ENCODE results near the gene FAM156B. TPM values are rescaled to one million over a fixed set of nuclear protein-coding genes. Genes with fewer than 3 reads are reported as not detected.
A peak's percentile ranks its signal among the peaks of the same experiment; 100 is the strongest.
"Not testable (repeated sequence)": the region's sequence is repeated elsewhere in the genome, so short reads cannot be mapped to it uniquely, and the experiment has no call there.

The FAM156B gene
- total and polyA plus RNA-seq, 2 of the 4 experiments (the other 2 are of a cell fraction) = 17.9 to 52.4 TPM

DNA sequence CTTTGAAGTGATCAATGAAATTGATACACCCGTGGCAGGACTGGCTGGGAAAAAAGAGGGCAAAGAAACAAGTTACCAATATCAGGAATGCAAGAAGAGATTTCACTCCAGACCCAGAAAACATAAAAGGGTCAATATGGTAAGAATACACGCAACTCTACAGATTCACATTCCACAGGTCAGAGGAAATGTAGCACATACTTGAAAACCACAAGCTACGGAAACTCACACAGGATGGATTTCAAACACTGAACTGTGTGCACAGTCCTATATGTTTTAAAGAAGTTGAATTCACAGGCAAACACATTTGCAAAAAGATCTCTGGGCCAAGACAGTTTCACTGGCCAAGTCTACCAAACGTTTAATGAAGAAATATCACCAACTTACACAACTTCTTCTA is 52.2 kb downstream of the FAM156B start:
- BruUV-seq (replicated peaks); POLR2A ChIA-PET (ENCODE audit: unreplicated experiment); H3K4ac ChIP-seq (ENCODE audit: low read depth, low read length); H4K5ac ChIP-seq (ENCODE audit: low read depth, low read length); H2AK5ac ChIP-seq (ENCODE audit: low read depth, low read length); H3K4me2 ChIP-seq (ENCODE audit: low read depth, low read length); H4K20me1 ChIP-seq (ENCODE audit: insufficient read depth, low read length); H3K79me1 ChIP-seq (ENCODE audit: low read depth in 1 of 2, low read length in 2 of 2); H2BK20ac ChIP-seq (ENCODE audit: low read depth, low read length); H3K9me1 ChIP-seq (ENCODE audit: insufficient read depth, low read length); H3K36me3 ChIP-seq (ENCODE audit: control insufficient read depth, insufficient read depth, low read length); H2AFZ ChIP-seq (replicated peaks; ENCODE audit: low read length, poor library complexity); H3K4me3 ChIP-seq (ENCODE audit: insufficient read depth, low read depth, low read length); dilution Hi-C loops (cut with HindIII; ENCODE audit: low sequenced_read_pairs, unreplicated experiment); H3K56ac ChIP-seq (ENCODE audit: extremely low read depth, insufficient read depth, low read length); H4K91ac ChIP-seq (ENCODE audit: insufficient read depth, low read depth, low read length); H3K18ac ChIP-seq (ENCODE audit: low read depth, low read length); H3K9ac ChIP-seq (ENCODE audit: low read depth, low read length); H3K27me3 ChIP-seq (ENCODE audit: control insufficient read depth, insufficient read depth, low read length); H3K27ac ChIP-seq (ENCODE audit: insufficient read depth, low read length); H2BK5ac ChIP-seq (ENCODE audit: low read depth, low read length, poor library complexity, severe bottlenecking); H4K8ac ChIP-seq (ENCODE audit: low read depth in 2 of 2, low read length in 2 of 2); H3K14ac ChIP-seq (replicated peaks; ENCODE audit: low read depth, low read length); H3K4me1 ChIP-seq (ENCODE audit: control insufficient read depth, insufficient read depth, low read length); H3K9me3 ChIP-seq (ENCODE audit: control insufficient read depth, insufficient read depth, low read length); H2BK120ac ChIP-seq (ENCODE audit: low read depth, low read length); intact Hi-C loops (cut with micrococcal nuclease); H2AK9ac ChIP-seq (replicated peaks; ENCODE audit: low read depth, low read length, poor library complexity); H2BK15ac ChIP-seq (ENCODE audit: low read depth, low read length); CTCF ChIA-PET; DNase-seq; in situ Hi-C loops (cut with MboI; ENCODE audit: low sequenced_read_pairs); H3K23ac ChIP-seq (ENCODE audit: low read depth, low read length): not testable (repeated sequence)
- WGBS, 2 experiments (ENCODE audit: extremely low coverage in 2 of 2, insufficient read length in 1 of 2) = no CpG with 5 or more reads among the region's 4 CpGs
- peak; percentile 85 for ATAC-seq (ENCODE audit: low read depth)

DNA sequence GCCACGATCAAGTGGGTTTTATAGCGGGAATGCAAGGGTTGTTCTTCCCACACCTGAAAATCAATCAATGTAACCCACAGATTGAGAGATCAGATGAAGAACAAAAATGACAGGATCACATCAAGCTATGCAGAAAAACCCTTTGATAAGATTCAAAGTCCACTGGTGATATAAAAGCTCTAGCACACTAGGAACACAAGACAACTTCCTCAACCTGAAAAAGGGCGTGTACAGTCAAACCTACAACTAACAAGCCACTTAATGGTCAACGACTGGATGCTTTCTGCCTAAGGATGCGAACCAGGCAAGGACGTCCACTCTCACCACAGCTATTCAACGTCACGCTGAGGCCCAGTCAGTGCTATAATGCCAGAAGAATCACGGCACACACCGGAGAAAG is 52.8 kb downstream of the FAM156B start:
- H4K91ac ChIP-seq (ENCODE audit: insufficient read depth, low read depth, low read length); DNase-seq; intact Hi-C loops (cut with micrococcal nuclease); in situ Hi-C loops (cut with MboI; ENCODE audit: low sequenced_read_pairs); ATAC-seq (ENCODE audit: low read depth); H3K27me3 ChIP-seq (ENCODE audit: control insufficient read depth, insufficient read depth, low read length); H4K20me1 ChIP-seq (ENCODE audit: insufficient read depth, low read length); H3K9me1 ChIP-seq (ENCODE audit: insufficient read depth, low read length); H3K14ac ChIP-seq (replicated peaks; ENCODE audit: low read depth, low read length); H3K4ac ChIP-seq (ENCODE audit: low read depth, low read length); POLR2A ChIA-PET (ENCODE audit: unreplicated experiment); H2BK5ac ChIP-seq (ENCODE audit: low read depth, low read length, poor library complexity, severe bottlenecking); H3K9me3 ChIP-seq (ENCODE audit: control insufficient read depth, insufficient read depth, low read length); H3K27ac ChIP-seq (ENCODE audit: insufficient read depth, low read length); H2AK5ac ChIP-seq (ENCODE audit: low read depth, low read length); H3K9ac ChIP-seq (ENCODE audit: low read depth, low read length); H2AK9ac ChIP-seq (replicated peaks; ENCODE audit: low read depth, low read length, poor library complexity); H3K4me3 ChIP-seq (ENCODE audit: insufficient read depth, low read depth, low read length); CTCF ChIA-PET; H2BK20ac ChIP-seq (ENCODE audit: low read depth, low read length); H3K23ac ChIP-seq (ENCODE audit: low read depth, low read length); H3K4me1 ChIP-seq (ENCODE audit: control insufficient read depth, insufficient read depth, low read length); H3K56ac ChIP-seq (ENCODE audit: extremely low read depth, insufficient read depth, low read length); H3K18ac ChIP-seq (ENCODE audit: low read depth, low read length); H3K79me1 ChIP-seq (ENCODE audit: low read depth in 1 of 2, low read length in 2 of 2); H2BK15ac ChIP-seq (ENCODE audit: low read depth, low read length); H2BK120ac ChIP-seq (ENCODE audit: low read depth, low read length); dilution Hi-C loops (cut with HindIII; ENCODE audit: low sequenced_read_pairs, unreplicated experiment); H3K4me2 ChIP-seq (ENCODE audit: low read depth, low read length); BruUV-seq (replicated peaks); H2AFZ ChIP-seq (replicated peaks; ENCODE audit: low read length, poor library complexity); H4K8ac ChIP-seq (ENCODE audit: low read depth in 2 of 2, low read length in 2 of 2); H3K36me3 ChIP-seq (ENCODE audit: control insufficient read depth, insufficient read depth, low read length); H4K5ac ChIP-seq (ENCODE audit: low read depth, low read length): not testable (repeated sequence)
- no CpG with 5 or more reads among the region's 10 CpGs for WGBS, 2 experiments (ENCODE audit: extremely low coverage in 2 of 2, insufficient read length in 1 of 2)

Data from IMR-90 (cell line).